ENCODE measurements around the gene RPL21.
A peak's percentile ranks its signal among the peaks of the same experiment; 100 is the strongest.
"Not testable (repeated sequence)": the region's sequence is repeated elsewhere in the genome, so short reads cannot be mapped to it uniquely, and the experiment has no call there.

The RPL21 gene

GRCh38 chr13:27251166-27252091 lies at the start of gene RPL21:
Gene RPL21, plus strand, starts transcription at chr13:27251558. Its CDS starts 2,219 bp downstream, at chr13:27253777.
- DNase-seq = peak; percentile 91

- no peak for DNase-seq
These were observed 49.7 kb upstream of the RPL21 start for GRCh38 chr13:27201661-27202060.

DNA sequence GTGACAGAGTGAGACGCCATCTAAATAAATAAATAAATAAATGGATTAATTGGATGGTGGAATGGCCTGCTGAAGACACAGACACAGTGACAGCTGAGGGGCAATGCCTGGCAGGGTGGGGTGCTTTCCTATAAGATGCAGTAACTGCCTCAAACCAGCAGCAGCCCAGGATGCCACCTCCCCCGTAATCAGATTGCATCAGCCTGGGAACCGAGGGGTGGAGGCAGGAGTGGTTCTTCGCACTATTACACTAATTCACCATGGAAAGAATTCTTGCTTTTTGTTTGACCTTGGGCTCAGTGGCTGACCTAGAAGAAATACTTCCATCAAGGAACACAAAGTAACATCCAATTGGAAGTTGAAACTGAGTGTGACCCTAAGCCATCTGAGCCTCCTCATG lies 48.2 kb upstream of the RPL21 start:
- no peak for DNase-seq

- no peak for DNase-seq
These were observed 47.5 kb upstream of the RPL21 start for GRCh38 chr13:27203854-27204253.

- no peak for DNase-seq
These were observed 42.8 kb upstream of the RPL21 start for GRCh38 chr13:27208514-27208913.

- no peak for DNase-seq
These were observed 40.1 kb upstream of the RPL21 start for GRCh38 chr13:27211271-27211670.

- no peak for DNase-seq
These were observed 39.5 kb upstream of the RPL21 start for GRCh38 chr13:27211771-27212364.

- DNase-seq = not testable (repeated sequence)
These were observed 38.0 kb upstream of the RPL21 start for GRCh38 chr13:27213386-27213785.

- DNase-seq = not testable (repeated sequence)
These were observed 33.6 kb upstream of the RPL21 start for GRCh38 chr13:27217791-27218190.

DNA sequence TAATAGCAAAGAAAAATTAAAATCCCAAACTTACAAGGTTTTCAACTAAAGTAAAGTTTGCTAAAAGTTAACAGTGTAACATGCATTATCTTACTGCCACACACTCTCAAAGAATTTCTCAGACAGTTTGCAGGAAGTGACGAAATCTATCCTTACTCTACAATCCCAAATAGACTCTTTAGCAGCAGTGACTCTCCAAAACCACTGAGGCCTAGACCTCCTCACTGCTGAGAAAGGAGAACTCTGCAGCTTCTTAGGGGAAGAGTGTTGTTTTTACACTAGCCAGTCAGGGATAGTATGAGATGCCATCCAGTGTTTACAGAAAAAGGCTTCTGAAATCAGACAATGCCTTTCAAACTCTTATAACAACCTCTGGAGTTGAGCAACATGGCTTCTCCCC lies 32.5 kb upstream of the RPL21 start:
- DNase-seq = not testable (repeated sequence)

DNA sequence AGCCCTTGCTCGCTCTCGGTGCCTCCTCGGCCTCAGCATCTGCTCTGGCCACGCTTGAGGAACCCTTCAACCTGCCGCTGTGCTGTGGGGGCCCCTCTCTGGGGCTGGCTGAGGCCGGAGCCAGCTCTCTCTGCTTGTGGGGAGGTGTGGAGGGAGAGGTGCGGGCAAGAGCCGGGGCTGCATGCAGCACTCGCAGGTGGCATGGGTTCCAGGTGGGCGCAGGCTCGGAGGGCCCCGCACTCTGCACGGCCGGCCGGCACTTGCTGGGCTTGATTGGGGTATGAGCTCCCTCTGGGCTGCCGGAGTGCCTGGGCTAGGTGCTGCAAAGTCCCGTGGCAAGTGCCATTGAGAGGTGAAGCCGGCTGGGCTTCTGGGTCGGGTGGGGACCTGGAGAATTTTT lies 31.7 kb upstream of the RPL21 start:
- no peak for DNase-seq

DNA sequence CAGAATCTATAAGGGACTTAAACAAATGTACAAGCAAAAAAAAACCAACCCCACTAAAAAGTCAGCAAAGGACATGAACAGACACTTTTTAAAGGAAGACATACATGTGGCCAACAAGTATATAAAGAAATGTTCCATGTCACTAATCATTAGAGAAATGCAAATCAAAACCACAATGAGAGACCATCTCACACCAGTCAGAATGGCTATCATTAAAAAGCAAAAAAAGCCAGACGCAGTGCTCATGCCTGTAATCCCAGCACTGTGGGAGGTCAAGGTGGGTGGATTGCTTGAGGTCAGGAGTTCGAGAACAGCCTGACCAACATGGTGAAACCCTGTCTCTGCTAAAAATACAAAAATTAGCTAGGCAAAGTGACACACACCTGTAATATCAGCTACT lies 29.3 kb upstream of the RPL21 start:
- DNase-seq = not testable (repeated sequence)

DNA sequence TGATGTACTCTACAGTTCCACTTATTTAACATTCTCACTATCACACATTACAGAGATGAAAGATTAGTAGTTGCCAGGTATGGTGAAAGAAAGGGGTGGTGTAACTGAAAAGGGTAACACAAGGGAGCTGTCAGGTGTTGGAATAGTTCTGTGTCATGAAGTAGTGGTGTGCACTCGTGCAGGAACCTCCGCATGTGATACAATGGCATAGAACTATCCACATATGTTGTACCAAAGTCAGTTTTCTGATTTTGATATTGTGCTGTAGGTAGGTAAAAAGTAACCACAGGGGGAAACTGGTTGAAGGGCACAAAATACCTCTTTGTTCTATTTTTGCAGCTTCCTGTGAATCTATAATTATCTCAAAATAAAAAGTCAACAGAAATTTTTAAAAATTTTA lies 24.4 kb upstream of the RPL21 start:
- DNase-seq = no peak

DNA sequence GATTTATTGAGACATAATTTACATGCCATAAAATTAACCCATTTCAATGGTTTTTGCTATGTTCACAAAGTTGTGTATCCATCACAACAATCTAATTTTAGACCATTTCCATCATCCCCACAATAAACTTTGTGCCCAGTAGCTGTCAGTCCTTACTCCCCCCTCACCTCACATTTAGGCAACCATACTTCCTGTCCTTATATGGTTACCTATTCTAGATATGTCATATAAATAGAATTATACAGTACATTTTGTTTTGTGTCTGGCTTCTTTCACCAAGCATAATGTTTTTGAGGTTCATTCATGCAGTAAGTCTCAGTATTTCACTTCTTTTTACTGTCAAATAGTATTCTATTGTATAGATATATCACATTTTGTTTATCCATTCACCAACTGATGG lies 23.2 kb upstream of the RPL21 start:
- DNase-seq = no peak

GRCh38 chr13:27229642-27230041 lies 21.7 kb upstream of the RPL21 start:
- no peak for DNase-seq

- DNase-seq = no peak
These were observed 17.4 kb upstream of the RPL21 start for GRCh38 chr13:27233964-27234363.

DNA sequence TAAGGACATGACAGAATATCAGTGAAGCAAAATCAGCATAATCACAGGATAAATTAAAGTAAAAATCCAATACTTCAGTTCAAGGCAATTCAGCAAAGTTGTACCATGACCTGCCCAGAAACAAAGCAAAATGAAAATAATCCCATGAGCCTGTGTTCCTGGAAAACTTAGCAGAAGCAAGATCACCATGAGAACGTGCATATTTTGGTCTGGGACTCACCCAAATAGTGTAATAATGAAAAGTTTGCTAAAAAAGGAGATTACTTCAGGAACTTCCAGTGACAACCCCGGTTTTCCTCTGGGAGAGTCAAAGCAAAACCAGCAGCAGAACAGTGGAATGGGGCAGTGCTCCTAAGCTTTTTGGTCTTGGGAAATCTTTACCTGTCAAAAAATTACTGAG lies 14.9 kb upstream of the RPL21 start:
- no peak for DNase-seq

GRCh38 chr13:27242702-27243101 lies 8.7 kb upstream of the RPL21 start:
- DNase-seq = no peak

DNA sequence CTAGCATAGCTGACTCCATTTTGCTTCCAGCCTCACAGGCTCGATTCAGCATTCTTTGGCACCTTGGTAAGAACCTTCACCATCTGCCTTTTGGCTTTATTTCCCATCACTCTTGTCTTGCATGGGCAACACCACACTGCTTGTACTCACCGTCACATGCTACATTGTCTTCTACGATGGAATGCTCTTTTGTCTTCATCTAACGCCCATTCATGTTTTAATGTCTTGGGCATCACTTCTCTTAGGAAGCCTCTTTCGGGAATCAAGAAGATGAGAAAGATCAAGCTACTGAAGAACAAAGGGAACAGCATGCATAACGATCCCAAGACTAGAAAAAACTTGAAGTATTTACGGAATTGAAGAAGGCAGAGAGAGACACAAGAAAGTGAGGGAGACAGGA lies 5.7 kb upstream of the RPL21 start:
- DNase-seq = no peak

GRCh38 chr13:27250833-27251165 lies 559 bp upstream of the RPL21 start:
- no peak for DNase-seq

- DNase-seq = no peak
These were observed 1.1 kb downstream of the RPL21 start for GRCh38 chr13:27252467-27252866.

- no peak for DNase-seq
These were observed 5.8 kb downstream of the RPL21 start for GRCh38 chr13:27257233-27257568.

DNA sequence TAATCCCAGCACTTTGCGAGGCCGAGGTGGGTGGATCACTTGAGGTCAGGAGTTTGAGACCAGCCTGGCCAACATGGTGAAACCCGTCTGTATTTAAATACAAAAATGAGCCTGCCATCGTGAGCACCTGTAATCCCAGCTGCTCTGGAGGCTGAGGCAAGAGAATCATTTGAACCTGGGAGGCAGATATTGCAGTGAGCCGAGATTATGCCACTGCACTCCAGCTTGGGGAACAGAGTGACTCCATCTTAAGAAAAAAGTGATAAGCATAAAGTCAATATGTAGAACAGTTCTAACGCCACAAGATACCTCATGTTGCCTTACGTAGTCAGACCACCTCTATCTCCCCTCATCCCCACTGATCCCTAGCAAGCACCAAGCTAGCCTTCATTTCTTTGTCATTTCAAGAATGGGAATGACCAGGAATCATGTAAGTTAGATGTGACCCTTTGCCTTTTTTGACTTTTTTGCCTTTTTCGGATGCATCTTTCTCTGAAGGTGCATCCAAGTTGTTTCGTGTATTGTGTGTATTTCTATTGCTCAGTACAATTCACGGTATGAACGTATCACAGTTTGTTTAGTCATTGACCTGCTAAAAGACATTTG lies 6.4 kb downstream of the RPL21 start:
- no peak for DNase-seq

- no peak for DNase-seq
These were observed 7.5 kb downstream of the RPL21 start for GRCh38 chr13:27258637-27259386.

Measured in NCI-H446 treated with DMSO at 0.1 percent for 48 hours (cell line).